Inferior parietal cortex (tissue), 1 donor: ENCODE measurements around the gene CADM1.
"Not testable (repeated sequence)": the region's sequence is repeated elsewhere in the genome, so short reads cannot be mapped to it uniquely, and the experiment has no call there.

ENCODE experiments used
- DNase-seq: peaks from one replicate; pipeline ENCODE4 v3.0.0-alpha.2; 2016; ENCODE audit errors: extremely low spot score

CADM1 gene

GRCh38 chr11:115476463-115477286, 27.5 kb downstream of the CADM1 start:
- DNase-seq, result no peak

GRCh38 chr11:115475564-115475963, 28.7 kb downstream of the CADM1 start:
- DNase-seq, result no peak

- not testable (repeated sequence) for DNase-seq
These were observed 29.9 kb downstream of the CADM1 start for GRCh38 chr11:115474306-115474705.

GRCh38 chr11:115473167-115473566, 31.0 kb downstream of the CADM1 start:
- DNase-seq, result no peak

GRCh38 chr11:115471367-115471766, 32.8 kb downstream of the CADM1 start:
- no peak for DNase-seq

GRCh38 chr11:115470928-115471327, 33.3 kb downstream of the CADM1 start:
- DNase-seq, result no peak

- no peak for DNase-seq
These were observed 34.9 kb downstream of the CADM1 start for GRCh38 chr11:115469361-115469760.

- no peak for DNase-seq
These were observed 38.1 kb downstream of the CADM1 start for GRCh38 chr11:115466122-115466521.

GRCh38 chr11:115464269-115464668, 39.9 kb downstream of the CADM1 start:
- DNase-seq, result no peak

GRCh38 chr11:115463606-115464005, 40.6 kb downstream of the CADM1 start:
- DNase-seq, result no peak

GRCh38 chr11:115462757-115463156, 41.5 kb downstream of the CADM1 start:
- no peak for DNase-seq

- no peak for DNase-seq
These were observed 42.1 kb downstream of the CADM1 start for GRCh38 chr11:115462004-115462541.

GRCh38 chr11:115460512-115460911, 43.7 kb downstream of the CADM1 start:
- no peak for DNase-seq

- no peak for DNase-seq
These were observed 44.7 kb downstream of the CADM1 start for GRCh38 chr11:115459563-115459962.

GRCh38 chr11:115458877-115459276, 45.3 kb downstream of the CADM1 start:
- no peak for DNase-seq

- DNase-seq, result no peak
These were observed 48.2 kb downstream of the CADM1 start for GRCh38 chr11:115456019-115456418.

- no peak for DNase-seq
These were observed 48.6 kb downstream of the CADM1 start for GRCh38 chr11:115455613-115456012.

GRCh38 chr11:115454525-115454924, 49.7 kb downstream of the CADM1 start:
- no peak for DNase-seq

- no peak for DNase-seq
These were observed 50.3 kb downstream of the CADM1 start for GRCh38 chr11:115453693-115454490.

- DNase-seq, result no peak
These were observed 52.0 kb downstream of the CADM1 start for GRCh38 chr11:115452241-115452640.

GRCh38 chr11:115450519-115450918, 53.7 kb downstream of the CADM1 start:
- no peak for DNase-seq

GRCh38 chr11:115447273-115447864, 56.8 kb downstream of the CADM1 start:
- no peak for DNase-seq
